ENCODE results near the gene RAB7A. TPM values are rescaled to one million over a fixed set of nuclear protein-coding genes. Genes with fewer than 3 reads are reported as not detected.
A peak's percentile ranks its signal among the peaks of the same experiment; 100 is the strongest.

Gene RAB7A
- total RNA-seq, 4 donors from 2014 or later = 89.2 to 128 (median 114) TPM

- 95% methylated on average over 5 of the region's 5 CpGs for WGBS, 2 donors
- no peak overlapping the region for H3K4me3 ChIP-seq
- H3K36me3 ChIP-seq = peaks cover 0 to 59% (median 0%) of the 10 kb centered on the region in 3 donors
- peaks cover 0 to 14% (median 3%) of the 10 kb centered on the region in 4 donors for H3K4me1 ChIP-seq
- DNase-seq (ENCODE audit: low spot score in 2 of 2) = no peak
- no peak overlapping the region for H3K27ac ChIP-seq
- no peak for TF ChIP-seq POLR2A (IDR thresholded peaks at IDR 0.05)
- TF ChIP-seq CTCF (IDR thresholded peaks at IDR 0.05) = no peak
- no peak for TF ChIP-seq EP300 (IDR thresholded peaks at IDR 0.05)
- H3K9me3 ChIP-seq = no peaks in the 10 kb centered on the region
- no peaks in the 10 kb centered on the region for H3K27me3 ChIP-seq
Observed at GRCh38 chr3:128818186-128818787, 92.3 kb downstream of the RAB7A start.

GRCh38 chr3:128820252-128820839 lies 94.4 kb downstream of the RAB7A start:
- no peak overlapping the region for H3K27ac ChIP-seq
- no peak overlapping the region for H3K4me3 ChIP-seq
- H3K4me1 ChIP-seq = peaks cover 0 to 6% (median 0%) of the 10 kb centered on the region in 4 donors
- H3K9me3 ChIP-seq = no peaks in the 10 kb centered on the region
- TF ChIP-seq CTCF (IDR thresholded peaks at IDR 0.05) (no peak), EP300 (IDR thresholded peaks at IDR 0.05) (peak in 1 of 2 donors; percentile 31), POLR2A (IDR thresholded peaks at IDR 0.05) (no peak)
- H3K27me3 ChIP-seq = no peaks in the 10 kb centered on the region
- 76 to 82% methylated on average over 7 of the region's 7 CpGs for WGBS, 2 donors
- peaks cover 0 to 40% (median 0%) of the 10 kb centered on the region in 3 donors for H3K36me3 ChIP-seq
- DNase-seq (ENCODE audit: low spot score in 2 of 2) = no peak

GRCh38 chr3:128823008-128823407 lies 97.0 kb downstream of the RAB7A start:
- TF ChIP-seq CTCF (IDR thresholded peaks at IDR 0.05) = no peak
- no peak for TF ChIP-seq POLR2A (IDR thresholded peaks at IDR 0.05)
- TF ChIP-seq EP300 (IDR thresholded peaks at IDR 0.05) = no peak
- Histone ChIP-seq H3K27ac (no peak overlapping the region), H3K4me3 (no peak overlapping the region), H3K9me3 (no peaks in the 10 kb centered on the region), H3K27me3 (no peaks in the 10 kb centered on the region), H3K36me3 (peaks cover 0 to 17% (median 0%) of the 10 kb centered on the region in 3 donors), H3K4me1 (peaks cover 0 to 6% (median 0%) of the 10 kb centered on the region in 4 donors)
- WGBS, 2 donors = 75 to 78% methylated on average over 6 of the region's 6 CpGs
- DNase-seq (ENCODE audit: low spot score in 2 of 2) = no peak

GRCh38 chr3:128823631-128824030 lies 97.6 kb downstream of the RAB7A start:
- no peak for DNase-seq (ENCODE audit: low spot score in 2 of 2)
- WGBS, 2 donors = 46 to 65% methylated on average over 3 of the region's 3 CpGs

More at GRCh38 chr3:128823631-128824030, 97.6 kb downstream of the RAB7A start:
- H3K27me3 ChIP-seq = no peaks in the 10 kb centered on the region
- no peak for TF ChIP-seq CTCF (IDR thresholded peaks at IDR 0.05)
- no peaks in the 10 kb centered on the region for H3K9me3 ChIP-seq
- H3K27ac ChIP-seq = no peak overlapping the region
- peaks cover 0 to 11% (median 0%) of the 10 kb centered on the region in 3 donors for H3K36me3 ChIP-seq
- no peak overlapping the region for H3K4me3 ChIP-seq
- peaks cover 0 to 6% (median 0%) of the 10 kb centered on the region in 4 donors for H3K4me1 ChIP-seq
